NCI-H2196 treated with DMSO at 0.1 percent for 48 hours (cell line): ENCODE results near the gene SORCS1.

Experiments
- DNase-seq: peaks from one replicate; lab custom pipeline; 2025; ENCODE audit not compliant: unreplicated experiment; lab: John Stamatoyannopoulos, UW

Gene SORCS1

GRCh38 chr10:106696239-106696638 is 468.3 kb downstream of the SORCS1 start:
- no peak for DNase-seq

DNA sequence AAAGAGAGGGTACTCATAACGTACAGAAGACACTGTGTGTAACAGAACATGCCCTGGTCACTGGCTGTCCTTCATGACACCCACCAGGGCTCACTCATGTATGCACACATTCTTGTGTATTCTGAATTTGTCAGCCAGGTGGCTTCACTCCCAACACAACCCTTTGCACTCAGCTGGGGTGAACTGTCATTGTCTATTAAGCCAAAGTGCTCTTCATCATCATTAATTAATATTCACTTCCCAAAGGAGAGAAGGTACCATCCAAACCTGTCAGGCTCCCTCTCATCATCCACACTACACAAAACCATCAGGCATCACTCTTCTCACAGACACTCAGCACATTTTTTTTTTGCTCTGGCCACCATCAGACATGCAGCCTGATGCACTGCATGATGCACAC is 469.8 kb downstream of the SORCS1 start:
- DNase-seq = no peak

- DNase-seq = no peak
Observed at GRCh38 chr10:106682175-106682574, 482.3 kb downstream of the SORCS1 start.

- no peak for DNase-seq
Observed at GRCh38 chr10:106680061-106680460, 484.4 kb downstream of the SORCS1 start.

DNA sequence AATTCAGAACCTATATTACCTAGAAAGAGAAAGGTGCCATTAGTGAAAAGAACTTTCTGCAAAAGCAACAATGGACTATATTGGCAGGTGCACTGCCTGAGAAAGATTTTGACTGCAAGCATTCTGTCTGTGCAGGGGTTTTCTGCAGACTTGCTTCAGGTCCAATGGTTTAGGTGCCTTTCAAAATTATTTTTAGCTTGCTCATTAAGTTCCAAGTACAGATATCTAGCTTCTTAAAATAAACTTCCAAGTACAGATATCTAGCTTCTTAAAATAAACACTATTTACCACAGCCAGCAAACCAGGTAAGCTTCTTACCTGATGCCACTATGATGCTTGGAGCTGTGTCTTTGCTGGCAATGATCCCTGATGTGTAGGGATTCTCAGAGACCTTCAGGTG is 485.2 kb downstream of the SORCS1 start:
- DNase-seq = no peak

- DNase-seq = no peak
Observed at GRCh38 chr10:106672517-106673175, 491.9 kb downstream of the SORCS1 start.

- no peak for DNase-seq
Observed at GRCh38 chr10:106661767-106662140, 502.8 kb downstream of the SORCS1 start.

DNA sequence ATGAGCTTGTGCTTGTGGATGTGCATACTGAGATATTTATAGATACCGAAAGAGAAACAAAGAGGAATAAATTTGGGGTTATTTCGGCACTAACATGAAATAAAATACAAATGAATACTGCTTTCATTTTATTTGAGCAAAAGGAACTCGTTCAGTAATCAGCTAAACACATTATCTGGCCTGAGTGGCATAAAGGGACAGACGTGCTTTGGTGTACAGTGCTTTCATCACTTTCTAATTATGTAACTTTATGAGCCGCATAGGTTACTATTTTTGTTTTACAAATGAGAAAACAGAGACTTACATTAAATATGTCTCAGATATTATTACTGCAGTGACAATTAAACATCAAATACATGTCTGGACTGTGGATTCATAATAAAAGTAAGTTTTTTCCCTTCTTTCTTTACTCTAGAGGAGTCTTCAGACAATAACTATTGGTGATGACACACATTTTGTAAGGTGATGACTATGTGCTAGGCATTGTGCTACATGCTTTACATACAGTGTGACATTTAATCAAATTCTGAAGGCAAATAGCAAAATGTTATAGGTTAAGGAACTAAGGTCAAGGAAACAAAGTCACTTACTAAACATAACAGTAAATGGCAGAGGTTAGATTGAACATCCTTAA is 503.3 kb downstream of the SORCS1 start:
- DNase-seq = no peak

DNA sequence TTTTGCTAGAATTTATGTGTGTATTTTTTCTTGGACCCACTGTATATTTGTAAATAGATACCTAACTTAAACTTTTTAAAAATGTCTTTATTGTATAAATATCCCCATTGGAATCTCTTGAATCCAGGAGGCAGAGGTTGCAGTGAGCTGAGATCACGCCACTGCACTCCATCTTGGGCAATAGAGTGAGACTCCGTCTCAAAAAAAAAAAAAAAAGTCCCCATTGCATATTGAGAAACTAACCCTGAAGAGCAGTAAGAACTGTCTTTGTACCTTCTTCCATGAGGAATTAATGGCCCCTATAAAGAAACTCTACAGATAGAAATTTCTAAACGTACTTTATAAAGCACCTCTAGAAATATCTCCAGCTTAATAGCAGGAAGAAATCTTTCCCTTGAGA is 504.0 kb downstream of the SORCS1 start:
- DNase-seq = no peak

GRCh38 chr10:106655636-106656035 is 508.9 kb downstream of the SORCS1 start:
- no peak for DNase-seq

- no peak for DNase-seq
Observed at GRCh38 chr10:106655165-106655564, 509.3 kb downstream of the SORCS1 start.

DNA sequence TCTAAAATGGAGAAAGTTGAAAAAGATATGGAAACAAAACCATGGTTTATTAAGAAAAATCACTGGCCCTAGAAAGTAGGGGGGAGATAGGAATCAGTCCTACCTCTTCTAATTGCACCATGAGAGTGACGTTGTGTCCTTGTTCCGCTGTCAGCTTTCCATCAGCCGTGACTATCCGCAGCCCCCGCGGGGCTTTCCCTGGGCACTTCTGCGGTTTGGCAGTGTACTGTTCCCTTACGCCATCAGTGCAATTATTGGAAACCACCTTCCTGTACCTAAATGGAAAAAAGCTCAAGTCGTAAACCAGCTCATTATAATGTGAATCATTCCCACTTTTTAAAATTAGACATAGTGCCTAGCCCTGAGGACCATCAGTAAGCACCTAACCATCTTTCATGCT is 512.2 kb downstream of the SORCS1 start:
- no peak for DNase-seq

DNA sequence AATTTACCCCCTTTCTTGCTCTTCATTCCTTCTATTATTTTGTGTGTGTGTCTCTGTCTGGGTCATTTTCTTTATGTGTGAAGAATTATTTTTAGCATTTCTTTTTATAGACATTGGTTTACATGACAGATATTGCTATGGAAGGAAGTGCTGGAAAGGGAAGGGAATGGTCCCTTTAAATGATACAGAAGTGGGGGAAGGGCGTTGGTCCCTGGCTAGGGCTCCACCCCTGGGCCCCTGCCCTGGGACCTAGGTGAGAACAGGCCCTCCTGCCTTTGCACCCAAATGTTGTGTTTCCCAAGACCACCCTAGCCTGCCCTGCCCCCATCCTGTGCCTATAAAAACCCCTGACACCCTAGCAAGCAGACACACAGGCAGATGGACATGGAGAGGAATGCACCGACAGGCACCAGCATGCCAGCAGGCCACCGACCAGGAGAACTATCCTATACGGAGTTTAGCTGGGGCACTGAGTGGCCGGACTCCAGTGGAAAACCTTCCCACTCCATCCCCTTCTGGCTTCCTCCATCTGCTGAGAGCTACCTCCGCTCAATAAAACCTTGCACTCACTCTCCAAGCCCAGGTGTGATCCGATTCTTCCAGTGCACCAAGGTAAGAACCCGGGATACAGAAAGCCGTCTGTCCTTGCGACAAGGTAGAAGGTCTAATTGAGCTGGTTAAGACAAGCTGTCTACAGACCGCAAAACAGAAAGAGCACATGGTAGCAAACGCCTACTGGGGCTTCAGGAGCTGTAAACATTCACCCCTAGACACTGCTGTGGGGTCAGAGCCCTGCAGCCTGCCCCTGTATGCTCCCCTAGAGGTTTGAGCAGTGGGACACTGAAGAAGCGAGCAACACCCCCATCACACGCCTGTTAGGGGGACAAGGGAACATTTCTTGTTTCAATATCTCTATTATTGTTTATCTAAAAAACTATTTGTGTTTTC is 515.7 kb downstream of the SORCS1 start:
- DNase-seq = no peak

- DNase-seq = no peak
Observed at GRCh38 chr10:106643473-106643872, 521.0 kb downstream of the SORCS1 start.

DNA sequence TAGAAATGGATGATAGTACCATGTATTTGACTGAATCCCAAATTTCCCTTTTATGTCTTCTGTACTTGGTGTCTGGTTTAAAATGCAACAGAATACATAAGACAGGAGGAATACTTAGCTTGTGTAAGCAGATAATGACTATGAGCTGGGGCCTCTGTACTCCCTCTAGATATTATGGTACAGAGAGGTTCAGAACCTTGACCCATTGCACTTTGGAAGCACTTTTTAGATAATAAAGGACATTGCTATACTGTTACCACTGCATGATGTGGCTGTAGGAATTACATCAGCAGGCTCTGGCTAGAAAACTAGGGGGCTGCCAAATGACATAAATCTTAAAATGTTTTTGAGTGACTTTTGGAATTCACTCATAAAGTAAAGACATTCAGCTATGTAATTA is 526.6 kb downstream of the SORCS1 start:
- no peak for DNase-seq

DNA sequence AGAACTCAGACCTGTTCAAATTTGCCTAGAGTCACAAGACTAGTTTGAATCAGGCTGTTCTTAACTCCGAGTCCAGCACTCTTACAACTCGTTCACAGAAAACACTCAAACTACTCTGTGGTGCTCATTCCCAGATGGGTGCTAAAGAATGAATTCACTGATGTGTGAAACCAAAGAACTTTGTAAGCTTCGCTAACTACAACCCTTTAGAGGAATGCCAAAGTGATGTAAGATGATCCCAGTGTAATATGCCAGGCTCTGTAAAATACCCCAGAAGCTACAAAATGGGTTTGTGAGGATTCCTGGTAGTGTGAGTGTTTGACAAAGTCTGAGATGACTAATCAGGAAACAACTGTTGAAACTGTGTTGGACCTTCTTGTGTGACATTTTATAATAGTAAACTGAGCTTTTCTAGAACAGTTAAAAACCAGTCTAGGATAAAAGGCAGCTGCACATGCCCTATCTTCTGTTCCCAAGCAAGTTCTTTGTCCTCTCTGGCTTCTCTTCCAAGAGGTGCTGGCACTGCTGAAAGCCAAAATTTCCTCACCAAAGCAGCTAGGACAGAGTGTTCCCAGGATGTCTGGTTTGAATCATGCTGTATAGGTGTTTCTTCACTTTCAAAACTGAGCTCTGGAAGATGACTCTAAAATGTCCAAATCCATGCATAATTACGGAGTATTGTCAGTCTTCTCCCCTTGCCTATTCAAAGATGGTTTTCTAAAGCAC is 527.6 kb downstream of the SORCS1 start:
- DNase-seq = no peak

DNA sequence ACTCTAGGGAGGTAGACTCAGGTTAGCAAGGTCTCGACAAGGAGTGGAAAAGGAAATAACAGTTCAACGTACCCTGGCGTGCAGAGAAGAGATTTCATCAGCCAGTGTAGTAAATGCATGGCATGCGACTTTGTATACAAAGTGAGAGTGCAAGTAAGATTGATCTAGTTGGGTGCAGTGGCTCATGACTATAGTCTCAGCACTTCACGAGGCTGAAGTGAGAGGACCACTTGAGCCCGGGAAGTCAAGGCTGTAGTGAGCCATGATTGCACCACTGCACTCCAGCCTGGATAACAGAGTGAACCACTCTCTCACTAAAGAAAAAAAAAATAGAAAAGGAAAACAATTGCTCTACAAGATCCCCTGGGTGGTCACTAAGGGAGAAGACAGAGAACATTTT is 528.6 kb downstream of the SORCS1 start:
- no peak for DNase-seq

GRCh38 chr10:106631016-106631702 is 533.3 kb downstream of the SORCS1 start:
- DNase-seq = no peak

DNA sequence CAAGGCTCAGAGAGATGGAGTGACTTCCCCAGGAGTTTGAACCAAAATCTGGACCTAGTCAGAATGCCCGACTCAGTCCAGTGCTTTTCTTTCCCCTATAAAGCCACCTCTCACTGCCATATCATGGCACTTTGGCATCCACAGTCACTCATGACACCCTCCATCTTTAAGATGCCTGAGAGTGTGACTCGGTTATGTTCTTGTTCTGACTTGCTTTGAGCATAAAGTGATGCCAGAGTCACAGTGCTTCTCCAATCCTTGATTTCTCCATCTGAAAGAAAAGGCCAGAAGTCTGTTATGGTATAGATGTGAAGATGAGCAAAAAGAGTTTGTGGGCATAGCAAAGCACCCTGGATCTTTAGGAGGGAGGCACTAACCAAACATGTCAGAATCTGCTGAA is 538.1 kb downstream of the SORCS1 start:
- DNase-seq = no peak

- no peak for DNase-seq
Observed at GRCh38 chr10:106625751-106626150, 538.8 kb downstream of the SORCS1 start.

DNA sequence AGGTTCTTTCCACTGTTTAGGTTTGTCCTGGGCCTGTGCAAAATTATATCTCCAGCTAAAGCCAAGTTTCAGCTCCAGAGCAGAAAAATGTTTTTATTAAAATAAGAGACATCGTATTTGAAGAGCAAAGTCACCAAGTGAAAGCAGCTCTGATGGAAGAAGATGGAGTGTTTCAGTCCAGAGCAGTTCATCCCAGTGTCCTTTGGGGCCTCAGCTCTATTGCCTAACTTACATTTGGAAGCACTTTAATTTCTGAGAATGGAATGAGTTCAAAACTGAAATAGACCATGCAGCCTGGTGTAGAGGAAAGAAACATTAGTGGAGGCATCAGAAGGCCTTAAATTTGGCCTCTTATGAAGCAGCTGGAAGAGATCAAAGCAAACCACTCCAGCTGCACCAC is 545.2 kb downstream of the SORCS1 start:
- DNase-seq = no peak
